HG03342 (cell line): Measurements from ENCODE around the gene SPEF1.
"Not testable (repeated sequence)": the region's sequence is repeated elsewhere in the genome, so short reads cannot be mapped to it uniquely, and the experiment has no call there.

Source experiments
- ATAC-seq: cut with Tn5 transposase; IDR thresholded peaks from one replicate; pipeline ENCODE4 v1.9.1; 2021; ENCODE audit warnings: mild to moderate bottlenecking, moderate library complexity; ENCODE audit not compliant: unreplicated experiment

The SPEF1 gene, protein sequence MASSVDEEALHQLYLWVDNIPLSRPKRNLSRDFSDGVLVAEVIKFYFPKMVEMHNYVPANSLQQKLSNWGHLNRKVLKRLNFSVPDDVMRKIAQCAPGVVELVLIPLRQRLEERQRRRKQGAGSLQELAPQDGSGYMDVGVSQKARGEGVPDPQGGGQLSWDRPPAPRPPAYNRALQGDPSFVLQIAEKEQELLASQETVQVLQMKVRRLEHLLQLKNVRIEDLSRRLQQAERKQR

DNA sequence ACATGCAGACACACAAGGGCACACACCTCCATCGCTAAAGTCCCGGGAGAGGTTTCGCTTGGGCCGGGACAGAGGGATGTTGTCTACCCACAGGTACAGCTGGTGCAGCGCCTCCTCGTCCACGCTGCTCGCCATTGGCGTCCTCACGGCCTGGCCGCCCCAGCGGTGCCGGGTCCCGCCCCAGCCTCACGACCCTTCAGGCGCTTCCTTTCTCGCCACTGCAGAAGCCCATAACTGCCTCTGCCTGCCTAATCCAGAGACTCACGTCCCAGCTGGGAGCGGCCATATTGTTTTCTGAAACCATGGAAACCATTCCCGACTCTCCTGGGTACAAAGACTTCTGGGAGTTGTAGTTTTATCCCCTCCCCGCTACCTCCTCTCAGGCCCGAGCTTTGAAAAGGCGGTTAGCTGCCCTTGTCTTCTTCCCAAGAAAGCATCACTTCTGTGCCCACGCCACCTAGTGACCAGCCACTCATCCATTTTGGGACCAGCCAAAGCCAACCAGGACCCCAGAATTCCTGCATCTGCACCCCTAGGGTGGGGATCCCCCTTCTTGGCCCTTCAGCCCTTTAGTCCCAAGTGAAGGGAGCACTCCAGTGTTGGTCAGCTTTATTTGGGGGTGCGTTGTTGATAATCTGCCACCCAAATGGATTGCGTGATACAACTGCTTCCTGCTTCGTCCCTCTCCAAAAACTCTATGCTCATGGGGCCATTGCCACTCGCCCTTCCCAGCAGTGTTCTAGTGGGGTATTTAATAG, at the start of gene SPEF1:
Gene SPEF1, minus strand, starts transcription at position 296 of the 758 bp plus-strand sequence. Its CDS starts 161 bp downstream, at position 135.
- no peak for ATAC-seq

DNA sequence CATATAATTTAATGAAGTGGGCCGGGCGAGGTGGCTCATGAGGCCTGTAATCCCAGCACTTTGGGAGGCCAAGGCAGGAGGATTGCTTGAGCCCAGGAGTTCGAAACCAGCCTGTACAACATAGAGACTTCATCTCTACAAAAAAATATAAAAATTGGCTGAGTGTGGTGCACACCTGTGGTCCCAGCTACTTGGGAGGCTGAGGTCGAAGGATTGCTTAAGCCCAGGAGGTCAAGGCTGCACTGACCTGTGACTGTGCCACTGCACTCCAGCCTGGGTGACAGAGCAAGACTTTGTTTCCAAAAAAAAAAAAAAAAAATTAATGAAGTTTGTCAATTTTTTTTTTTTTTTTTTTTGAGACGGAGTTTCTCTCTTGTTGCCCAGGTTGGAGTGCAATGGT, 48.6 kb upstream of the SPEF1 start:
- not testable (repeated sequence) for ATAC-seq

DNA sequence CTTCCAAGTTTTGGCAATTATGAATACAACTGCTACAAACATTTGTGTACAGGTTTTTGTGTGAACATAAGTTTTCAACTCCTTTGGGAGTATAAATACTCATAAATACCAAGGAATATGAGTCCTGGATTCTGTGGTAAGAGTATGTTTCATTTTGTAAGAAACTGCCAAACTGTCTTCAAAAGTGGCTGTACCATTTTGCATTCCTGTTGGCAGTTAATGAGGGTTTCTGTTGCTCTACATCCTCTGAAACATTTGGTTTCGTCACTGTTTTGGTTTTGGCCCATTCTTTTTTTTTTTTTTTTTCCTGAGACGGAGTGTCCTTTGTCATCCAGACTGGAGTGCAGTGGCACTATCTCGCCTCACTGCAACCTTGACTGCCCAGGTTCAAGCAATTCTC, 47.5 kb upstream of the SPEF1 start:
- ATAC-seq = no peak

- no peak for ATAC-seq
These were observed 45.2 kb upstream of the SPEF1 start for GRCh38 chr20:3826420-3826819.

DNA sequence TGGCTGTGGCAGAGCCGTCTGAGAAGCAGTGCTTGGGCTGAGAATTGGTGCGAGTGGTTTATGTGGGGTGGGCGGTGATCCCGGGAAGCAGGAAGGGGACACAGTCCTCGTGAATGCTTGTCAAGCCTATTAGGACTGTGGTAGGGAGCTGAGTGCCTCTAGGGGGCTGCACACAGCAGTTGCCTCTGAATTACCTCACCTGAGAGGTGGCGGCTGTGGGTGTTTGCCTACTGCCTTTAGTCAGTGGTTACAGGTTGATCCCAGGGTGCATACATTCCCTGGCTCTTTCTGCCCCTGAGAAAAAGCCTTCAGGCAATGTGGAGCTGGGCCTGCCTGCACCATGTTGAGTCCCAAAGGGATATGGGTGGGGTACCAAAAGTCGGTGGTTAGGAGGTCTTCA, 44.3 kb upstream of the SPEF1 start:
- ATAC-seq = no peak

- ATAC-seq = no peak
These were observed 42.6 kb upstream of the SPEF1 start for GRCh38 chr20:3823881-3824280.

GRCh38 chr20:3821996-3822395, 40.7 kb upstream of the SPEF1 start:
- ATAC-seq = no peak

DNA sequence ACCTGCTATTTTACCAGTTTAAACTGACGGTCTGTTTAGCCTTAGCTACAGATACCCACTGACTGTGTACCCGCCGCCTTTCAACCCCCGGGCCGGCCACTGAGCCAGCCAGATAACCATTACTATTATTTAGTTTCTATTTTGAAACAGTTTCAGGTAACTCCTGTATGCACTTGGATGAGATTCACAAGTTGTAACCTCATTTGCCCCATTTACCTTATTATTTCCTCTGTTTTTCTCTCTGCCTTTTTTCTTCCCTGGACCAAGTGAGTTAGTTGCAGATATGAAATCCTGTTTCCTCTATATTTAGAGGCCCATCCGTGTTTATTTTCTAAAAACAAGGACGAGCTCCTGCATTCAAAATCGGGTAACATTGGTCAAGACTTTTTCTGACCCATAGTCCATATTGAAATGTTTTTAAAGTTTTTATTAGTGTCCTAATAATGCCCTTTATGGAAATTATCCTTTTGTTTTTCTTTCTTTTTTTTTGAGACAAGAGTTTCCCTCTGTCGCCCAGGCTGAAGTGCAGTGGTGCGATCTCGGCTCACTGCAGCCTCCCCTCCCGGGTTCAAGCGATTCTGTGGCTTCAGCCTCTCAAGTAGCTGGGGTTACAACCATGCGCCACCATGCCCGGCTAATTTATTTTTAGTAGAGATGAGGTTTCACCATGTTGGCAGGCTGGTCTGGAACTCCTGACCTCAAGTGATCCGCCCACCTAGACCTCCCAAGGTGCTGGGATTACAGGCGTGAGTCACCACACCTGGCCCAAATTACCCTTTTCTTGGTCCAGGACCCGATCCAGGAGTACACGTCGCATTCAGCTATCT, 39.9 kb upstream of the SPEF1 start:
- no peak for ATAC-seq

- ATAC-seq = peak; percentile 75
These were observed 39.0 kb upstream of the SPEF1 start, which contains the start of gene AP5S1 for GRCh38 chr20:3820048-3820900. AP5S1 (plus strand) TSS chr20:3820547; CDS start chr20:3822118, 1,571 bp downstream.

- no peak for ATAC-seq
These were observed 38.3 kb upstream of the SPEF1 start for GRCh38 chr20:3819411-3820047.

- no peak for ATAC-seq
These were observed 37.2 kb upstream of the SPEF1 start for GRCh38 chr20:3818155-3819151.

GRCh38 chr20:3815703-3816315, 34.6 kb upstream of the SPEF1 start:
- no peak for ATAC-seq

DNA sequence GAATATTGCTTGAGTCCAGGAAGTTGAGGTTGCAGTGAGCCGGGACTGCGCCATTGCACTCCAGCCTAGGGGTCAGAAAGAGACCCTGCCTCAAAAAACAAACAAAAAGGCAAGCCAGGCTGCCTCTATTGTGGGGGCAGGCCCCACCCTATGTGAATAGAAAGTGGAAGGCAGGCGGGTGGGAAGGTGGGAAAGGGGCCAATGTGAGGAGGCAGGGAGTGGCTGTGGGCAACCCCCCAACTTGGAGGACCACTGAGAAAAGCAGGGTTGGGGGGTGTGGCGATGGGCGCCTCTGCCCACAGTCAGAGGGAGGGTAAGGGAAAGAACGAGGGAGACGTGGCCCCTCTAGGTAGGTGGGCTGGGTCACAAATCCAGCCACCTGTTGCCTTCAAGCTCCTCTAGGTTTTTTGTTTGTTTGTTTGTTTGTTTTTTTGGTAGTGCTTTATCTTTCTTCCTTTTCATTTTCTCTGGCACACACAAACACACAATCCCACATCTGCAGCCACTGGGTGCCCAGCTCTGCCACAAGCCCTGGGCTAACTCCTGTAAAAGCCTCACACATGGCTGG, 33.8 kb upstream of the SPEF1 start:
- ATAC-seq = no peak

DNA sequence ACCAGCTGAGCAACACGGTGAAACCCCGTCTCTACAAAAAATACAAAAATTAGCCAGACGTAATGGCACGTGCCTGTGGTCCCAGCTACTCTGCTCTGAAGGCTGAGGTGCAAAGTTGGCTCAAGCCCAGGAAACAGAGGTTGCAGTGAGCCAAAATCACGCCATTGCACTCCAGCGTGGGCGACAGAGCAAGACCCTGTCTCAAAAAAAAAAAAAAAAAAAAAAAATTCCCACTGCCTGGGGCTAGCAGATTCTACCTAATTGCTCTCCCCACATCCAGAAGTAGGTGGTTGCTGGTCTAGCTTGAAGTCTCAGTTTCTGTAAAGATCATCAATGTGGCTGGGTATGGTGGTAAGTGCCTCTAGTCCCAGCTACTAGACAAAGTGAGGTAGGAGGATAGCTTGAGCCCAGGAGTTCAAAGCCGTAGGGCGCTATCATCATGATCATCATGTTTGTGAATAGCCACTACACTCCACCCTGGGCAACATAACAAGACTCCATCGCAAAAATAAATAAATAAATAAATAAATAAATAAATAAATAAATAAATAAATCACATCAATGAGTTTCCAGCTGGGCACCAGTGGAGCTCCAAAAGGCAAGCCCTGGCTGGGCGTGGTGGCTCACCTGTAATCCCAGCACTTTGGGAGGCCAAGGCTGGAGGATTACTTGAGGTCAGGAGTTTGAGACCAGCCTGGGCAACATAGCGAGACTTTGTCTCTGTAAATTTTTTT, 32.8 kb upstream of the SPEF1 start:
- no peak for ATAC-seq

DNA sequence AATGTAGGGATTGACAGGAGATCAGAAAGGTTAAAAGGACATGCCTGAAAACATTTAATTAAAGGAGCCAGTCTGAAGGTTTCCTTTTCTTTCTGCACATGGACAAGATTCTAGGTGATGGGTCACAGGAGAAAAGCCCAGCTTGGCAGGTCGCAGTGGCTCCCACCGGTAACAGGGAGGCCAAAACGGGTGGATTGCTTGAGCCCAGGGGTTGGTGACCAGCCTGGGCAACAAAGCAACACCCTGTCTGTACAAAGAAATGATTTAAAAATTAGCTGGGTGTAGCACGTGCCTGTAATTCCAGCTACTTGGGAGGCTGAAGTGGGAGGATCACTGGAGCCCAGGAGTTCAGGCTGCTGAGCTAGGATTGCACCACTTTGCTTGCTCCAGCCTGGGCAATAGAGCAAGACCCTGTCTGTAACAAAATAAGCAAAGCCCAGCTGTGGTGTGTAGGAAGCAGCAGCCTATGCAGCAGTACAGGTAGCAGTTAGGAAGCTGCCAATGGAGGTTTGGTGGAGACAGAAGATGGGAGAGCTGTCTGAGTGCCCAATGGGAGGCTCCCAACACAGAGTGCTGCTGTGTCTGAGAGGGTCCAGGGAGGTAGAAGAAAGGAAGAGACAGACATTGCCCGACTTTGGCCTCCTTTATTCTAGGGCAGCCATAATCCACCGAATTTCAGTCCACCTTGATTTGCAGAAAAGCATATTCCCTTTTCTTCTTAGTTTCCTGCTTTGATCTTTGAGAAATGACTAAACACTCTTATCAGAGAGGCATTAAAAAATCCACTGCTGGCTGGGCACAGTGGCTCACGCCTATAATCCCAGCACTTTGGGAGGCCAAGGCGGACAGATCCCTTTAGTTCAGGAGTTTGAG, 32.0 kb upstream of the SPEF1 start:
- ATAC-seq = no peak

- ATAC-seq = no peak
These were observed 31.0 kb upstream of the SPEF1 start for GRCh38 chr20:3812259-3812681.
